Mucosa of stomach (tissue), 1 donor: ENCODE measurements around the gene PTPRM.
"Not testable (repeated sequence)": the region's sequence is repeated elsewhere in the genome, so short reads cannot be mapped to it uniquely, and the experiment has no call there.

Experiments used
- H3K27me3 ChIP-seq: one replicate; pipeline ENCODE4 v1.7.0; 2013; ENCODE audit warnings: mild to moderate bottlenecking, low read length; ENCODE audit not compliant: control insufficient read depth, insufficient read depth
- H3K36me3 ChIP-seq: one replicate; pipeline ENCODE4 v1.7.0; 2013; ENCODE audit warnings: low read length; ENCODE audit not compliant: control insufficient read depth, insufficient read depth
- H3K4me1 ChIP-seq: one replicate; pipeline ENCODE4 v1.7.0; 2013; ENCODE audit warnings: mild to moderate bottlenecking, low read length; ENCODE audit not compliant: control insufficient read depth, insufficient read depth
- H3K4me3 ChIP-seq: one replicate; pipeline ENCODE4 v1.7.0; 2013; ENCODE audit warnings: low read length
- H3K9ac ChIP-seq: one replicate; pipeline ENCODE4 v1.7.0; 2013; ENCODE audit warnings: mild to moderate bottlenecking, low read length, moderate library complexity
- H3K9me3 ChIP-seq: one replicate; pipeline ENCODE4 v1.7.0; 2013; ENCODE audit warnings: mild to moderate bottlenecking, low read length, moderate library complexity; ENCODE audit not compliant: control insufficient read depth
- donor health status: Pancreatic carcinoma.

Gene PTPRM

DNA sequence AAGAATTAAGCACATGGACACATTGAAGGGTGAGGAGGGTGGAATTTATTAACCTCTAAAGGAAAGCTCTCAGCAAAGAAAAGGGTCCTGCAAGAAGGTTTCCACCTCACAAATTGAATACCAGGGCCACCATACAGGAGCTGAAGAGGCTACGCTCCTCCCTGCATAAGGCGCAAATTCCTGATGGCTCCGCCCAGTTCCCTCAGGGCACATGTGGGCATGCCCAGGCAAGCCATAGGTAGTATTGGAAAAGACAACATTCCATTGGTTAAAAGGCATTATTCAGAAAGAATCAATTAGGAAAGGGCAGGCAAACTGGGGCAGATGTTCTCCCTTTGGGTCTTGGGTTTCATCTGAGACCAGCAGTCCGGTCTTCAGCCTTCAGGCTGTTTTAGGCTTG, 161.2 kb downstream of the PTPRM start:
- no peak overlapping the region for H3K9ac ChIP-seq
- H3K9me3 ChIP-seq: no peaks in the 10 kb centered on the region
- no peak overlapping the region for H3K4me3 ChIP-seq
- H3K4me1 ChIP-seq: no peaks in the 10 kb centered on the region
- no peaks in the 10 kb centered on the region for H3K27me3 ChIP-seq
- H3K36me3 ChIP-seq: no peaks in the 10 kb centered on the region

- Histone ChIP-seq H3K36me3 (no peaks in the 10 kb centered on the region), H3K4me1 (no peaks in the 10 kb centered on the region), H3K4me3 (no peak overlapping the region), H3K9me3 (no peaks in the 10 kb centered on the region), H3K27me3 (no peaks in the 10 kb centered on the region), H3K9ac (no peak overlapping the region)
These were observed 162.8 kb downstream of the PTPRM start for GRCh38 chr18:7729868-7730267.

DNA sequence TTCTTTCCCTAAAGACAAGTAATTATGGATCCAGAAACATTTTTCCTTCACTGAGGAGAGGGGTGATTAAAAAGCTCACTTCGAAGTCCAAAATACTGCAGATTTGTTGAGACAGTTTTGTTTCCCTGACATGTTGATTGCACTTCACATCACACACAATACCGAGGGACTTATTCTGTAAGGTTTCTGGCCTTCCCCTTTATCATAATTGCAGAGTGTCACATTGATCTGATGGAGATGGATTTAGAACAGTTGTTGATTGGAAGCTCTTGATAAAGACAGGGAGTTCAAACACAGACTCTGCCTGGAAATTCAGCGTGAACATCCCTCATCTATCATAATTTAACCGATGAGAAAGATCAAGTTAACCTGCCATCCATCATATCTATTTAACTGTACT, 163.6 kb downstream of the PTPRM start:
- Histone ChIP-seq H3K4me3 (no peak overlapping the region), H3K9ac (no peak overlapping the region), H3K27me3 (no peaks in the 10 kb centered on the region), H3K9me3 (no peaks in the 10 kb centered on the region), H3K4me1 (no peaks in the 10 kb centered on the region), H3K36me3 (no peaks in the 10 kb centered on the region)

- Histone ChIP-seq H3K9me3 (no peaks in the 10 kb centered on the region), H3K9ac (no peak overlapping the region), H3K27me3 (no peaks in the 10 kb centered on the region), H3K36me3 (no peaks in the 10 kb centered on the region), H3K4me1 (no peaks in the 10 kb centered on the region), H3K4me3 (no peak overlapping the region)
These were observed 166.5 kb downstream of the PTPRM start for GRCh38 chr18:7733642-7734041.

DNA sequence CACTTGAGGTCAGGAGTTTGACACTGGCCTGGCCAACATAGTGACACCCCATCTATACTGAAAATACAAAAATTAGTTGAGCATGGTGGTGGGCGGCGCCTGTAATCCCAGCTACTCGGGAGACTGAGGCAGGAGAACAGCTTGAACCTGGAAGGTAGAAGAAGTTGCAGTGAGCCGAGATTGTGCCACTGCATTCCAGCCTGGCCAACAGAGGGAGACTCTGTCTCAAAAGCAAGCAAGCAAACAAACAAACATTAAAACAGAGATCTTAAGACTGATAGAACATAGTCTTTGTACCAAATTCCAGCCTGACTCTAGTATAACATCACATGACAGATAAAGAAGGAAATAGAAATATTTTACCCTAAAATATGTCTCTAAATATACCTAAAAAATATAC, 168.1 kb downstream of the PTPRM start:
- Histone ChIP-seq H3K4me1 (no peaks in the 10 kb centered on the region), H3K36me3 (no peaks in the 10 kb centered on the region), H3K27me3 (no peaks in the 10 kb centered on the region), H3K4me3 (no peak overlapping the region), H3K9ac (no peak overlapping the region), H3K9me3 (no peaks in the 10 kb centered on the region)

- H3K4me1 ChIP-seq: no peaks in the 10 kb centered on the region
- no peak overlapping the region for H3K4me3 ChIP-seq
- H3K27me3 ChIP-seq: no peaks in the 10 kb centered on the region
- no peaks in the 10 kb centered on the region for H3K36me3 ChIP-seq
- no peaks in the 10 kb centered on the region for H3K9me3 ChIP-seq
- H3K9ac ChIP-seq: no peak overlapping the region
These were observed 168.6 kb downstream of the PTPRM start for GRCh38 chr18:7735626-7736175.

- not testable (repeated sequence) for H3K4me1 ChIP-seq, H3K9ac ChIP-seq, H3K9me3 ChIP-seq, H3K4me3 ChIP-seq, H3K27me3 ChIP-seq, H3K36me3 ChIP-seq
These were observed 169.4 kb downstream of the PTPRM start for GRCh38 chr18:7736526-7736925.

DNA sequence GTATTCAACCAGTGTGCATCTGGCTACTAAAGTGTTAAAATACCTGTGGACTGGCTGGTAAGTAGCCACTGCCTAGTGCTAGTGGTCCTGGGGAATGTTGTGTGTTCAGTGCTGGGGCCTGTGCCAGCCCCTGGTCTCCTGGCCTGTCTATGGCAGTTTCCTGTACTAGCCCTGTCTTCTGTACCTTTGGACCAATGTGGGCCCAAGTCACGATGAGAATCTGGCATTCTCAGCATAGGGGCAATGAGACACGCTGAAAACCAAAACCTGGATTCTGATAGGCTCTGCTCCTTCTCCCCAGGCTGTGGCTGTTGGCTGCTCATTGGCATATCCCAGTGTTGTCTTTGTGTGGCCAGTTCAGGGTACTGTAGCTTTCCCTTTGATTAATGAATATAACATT, 170.4 kb downstream of the PTPRM start:
- Histone ChIP-seq H3K4me1 (no peaks in the 10 kb centered on the region), H3K9me3 (no peaks in the 10 kb centered on the region), H3K4me3 (no peak overlapping the region), H3K9ac (no peak overlapping the region), H3K36me3 (no peaks in the 10 kb centered on the region), H3K27me3 (no peaks in the 10 kb centered on the region)

DNA sequence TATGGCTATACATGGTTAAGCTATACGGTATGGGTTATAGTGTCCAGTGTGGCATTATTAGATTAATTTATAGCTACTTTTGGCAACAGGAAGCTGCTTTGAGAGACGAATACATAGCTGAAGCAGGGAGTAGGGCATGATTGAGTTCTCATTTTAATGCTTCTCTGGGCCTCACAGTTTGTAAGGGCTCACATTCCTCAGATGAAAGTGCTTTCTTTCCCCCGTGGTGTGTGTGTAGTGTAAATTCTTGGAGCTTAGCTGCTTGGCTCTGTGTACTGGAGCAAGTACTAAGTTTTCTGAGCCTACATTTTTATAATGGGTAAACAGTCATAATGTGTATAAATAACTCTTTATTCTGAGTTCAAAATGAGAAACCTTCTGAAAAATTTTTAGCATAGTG, 173.7 kb downstream of the PTPRM start:
- no peak overlapping the region for H3K4me3 ChIP-seq
- no peak overlapping the region for H3K9ac ChIP-seq
- no peaks in the 10 kb centered on the region for H3K9me3 ChIP-seq
- no peaks in the 10 kb centered on the region for H3K36me3 ChIP-seq
- H3K4me1 ChIP-seq: no peaks in the 10 kb centered on the region
- H3K27me3 ChIP-seq: no peaks in the 10 kb centered on the region

DNA sequence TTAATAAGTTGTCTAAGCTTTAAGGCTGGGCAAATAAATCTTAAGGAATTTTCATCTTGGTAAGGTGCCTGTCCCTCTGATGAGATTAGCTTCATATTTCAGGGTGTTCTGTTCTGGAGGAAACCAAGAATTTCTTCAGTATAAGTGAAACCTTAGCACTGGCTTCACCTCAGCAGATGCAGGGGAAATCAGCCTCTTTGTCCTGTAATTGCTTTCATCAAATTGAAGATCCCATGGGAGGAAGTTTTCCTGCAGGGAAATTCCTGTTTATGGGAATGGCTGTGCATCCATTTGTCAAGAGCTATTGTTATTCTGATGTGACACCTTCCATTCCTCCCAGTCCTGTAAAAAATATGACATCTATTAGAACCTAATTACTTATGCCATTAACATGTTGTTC, 174.5 kb downstream of the PTPRM start:
- Histone ChIP-seq H3K9ac (no peak overlapping the region), H3K4me3 (no peak overlapping the region), H3K27me3 (no peaks in the 10 kb centered on the region), H3K36me3 (no peaks in the 10 kb centered on the region), H3K9me3 (no peaks in the 10 kb centered on the region), H3K4me1 (no peaks in the 10 kb centered on the region)

- Histone ChIP-seq H3K36me3 (no peaks in the 10 kb centered on the region), H3K4me3 (no peak overlapping the region), H3K9ac (no peak overlapping the region), H3K27me3 (no peaks in the 10 kb centered on the region), H3K9me3 (no peaks in the 10 kb centered on the region), H3K4me1 (no peaks in the 10 kb centered on the region)
These were observed 175.1 kb downstream of the PTPRM start for GRCh38 chr18:7742224-7742623.

DNA sequence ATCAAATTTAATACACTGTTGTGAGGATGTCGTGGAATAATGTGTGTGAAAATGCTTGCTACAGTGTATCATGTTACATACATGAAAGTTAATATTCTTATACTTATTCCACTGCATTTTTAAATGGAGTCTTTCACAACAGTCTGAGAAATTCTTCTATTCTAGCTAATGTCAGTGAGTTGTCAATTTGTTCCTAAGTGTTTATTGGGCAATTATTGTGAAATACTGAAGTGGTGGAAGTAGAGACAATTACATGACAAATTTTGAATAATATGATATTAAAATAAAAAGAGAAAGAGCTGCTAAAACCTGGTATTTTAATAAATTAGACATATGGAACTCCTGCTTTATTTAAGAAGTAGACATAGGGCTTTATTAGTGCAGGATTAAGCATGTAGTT, 176.1 kb downstream of the PTPRM start:
- Histone ChIP-seq H3K4me3 (no peak overlapping the region), H3K9ac (no peak overlapping the region), H3K9me3 (no peaks in the 10 kb centered on the region), H3K4me1 (no peaks in the 10 kb centered on the region), H3K27me3 (no peaks in the 10 kb centered on the region), H3K36me3 (no peaks in the 10 kb centered on the region)

DNA sequence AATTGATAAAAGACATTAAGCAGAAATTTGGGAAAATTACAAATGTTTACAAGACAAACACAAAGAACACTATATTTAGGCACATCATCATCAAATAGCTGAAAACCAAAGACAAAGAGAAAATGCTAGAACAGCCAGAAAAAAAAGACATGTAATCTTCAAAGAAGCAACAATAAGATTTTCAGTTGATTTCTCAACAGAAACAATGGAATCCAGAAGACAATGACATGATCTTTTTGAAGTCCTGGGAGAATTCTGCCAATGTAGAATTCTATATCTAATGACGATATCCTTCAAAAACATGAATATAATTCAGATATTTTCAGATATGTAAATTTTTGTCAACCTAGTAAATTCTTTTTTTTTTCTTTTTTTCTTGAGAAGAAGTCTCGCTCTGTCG, 179.0 kb downstream of the PTPRM start:
- Histone ChIP-seq H3K9me3 (no peaks in the 10 kb centered on the region), H3K9ac (no peak overlapping the region), H3K27me3 (no peaks in the 10 kb centered on the region), H3K4me3 (no peak overlapping the region), H3K36me3 (no peaks in the 10 kb centered on the region), H3K4me1 (no peaks in the 10 kb centered on the region)
